NB4 (cell line): ENCODE results near the gene TFPI.
A peak's percentile ranks its signal among the peaks of the same experiment; 100 is the strongest.

ENCODE experiments used
- DNase-seq: peaks from one replicate; pipeline ENCODE4 v3.0.0; 2010; ENCODE audit warnings: low read depth
- H3K4me3 ChIP-seq: one replicate; pipeline ENCODE4 v1.5.1; 2011; ENCODE audit warnings: mild to moderate bottlenecking, low read depth, low read length, moderate library complexity
- MYC ChIP-seq: IDR thresholded peaks from 2 replicates; pipeline ENCODE4 v1.6.1; 2011; ENCODE audit warnings: low read depth, low read length
- POLR2A ChIP-seq: IDR thresholded peaks from 2 replicates; pipeline ENCODE4 v1.6.1; 2011; ENCODE audit warnings: mild to moderate bottlenecking; ENCODE audit not compliant: insufficient read length; ENCODE audit errors: extremely low read depth
- TF ChIP-seq, protein P1 (sequence below): IDR thresholded peaks from 2 replicates; pipeline ENCODE4 v1.6.1; 2011; ENCODE audit warnings: low read depth, low read length
- TF ChIP-seq, protein P2 (sequence below): IDR thresholded peaks from one replicate; pipeline ENCODE4 v1.5.1; 2012; ENCODE audit warnings: low read depth, low read length

Gene TFPI

DNA sequence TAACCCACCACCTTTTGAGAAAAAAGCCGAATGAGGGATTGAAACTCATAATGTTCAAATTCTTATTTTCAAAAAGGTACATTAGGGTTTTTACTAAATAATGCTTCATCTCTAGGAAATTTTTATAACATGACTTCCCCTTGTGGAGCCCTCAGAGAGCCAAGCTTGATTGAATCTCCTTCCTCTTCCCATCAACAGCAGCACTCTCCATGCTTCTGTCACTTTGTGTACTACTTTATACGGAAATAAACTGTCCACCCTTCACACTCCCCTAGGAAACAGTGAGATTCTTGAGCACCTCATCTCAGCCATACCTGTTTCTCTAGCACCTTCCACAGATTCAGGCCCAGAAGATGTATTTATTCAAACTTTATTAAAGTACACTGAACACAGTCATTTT, 51.8 kb downstream of the TFPI start:
- TF ChIP-seq, protein P1, sequence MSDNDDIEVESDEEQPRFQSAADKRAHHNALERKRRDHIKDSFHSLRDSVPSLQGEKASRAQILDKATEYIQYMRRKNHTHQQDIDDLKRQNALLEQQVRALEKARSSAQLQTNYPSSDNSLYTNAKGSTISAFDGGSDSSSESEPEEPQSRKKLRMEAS, result no peak
- TF ChIP-seq, protein P2, sequence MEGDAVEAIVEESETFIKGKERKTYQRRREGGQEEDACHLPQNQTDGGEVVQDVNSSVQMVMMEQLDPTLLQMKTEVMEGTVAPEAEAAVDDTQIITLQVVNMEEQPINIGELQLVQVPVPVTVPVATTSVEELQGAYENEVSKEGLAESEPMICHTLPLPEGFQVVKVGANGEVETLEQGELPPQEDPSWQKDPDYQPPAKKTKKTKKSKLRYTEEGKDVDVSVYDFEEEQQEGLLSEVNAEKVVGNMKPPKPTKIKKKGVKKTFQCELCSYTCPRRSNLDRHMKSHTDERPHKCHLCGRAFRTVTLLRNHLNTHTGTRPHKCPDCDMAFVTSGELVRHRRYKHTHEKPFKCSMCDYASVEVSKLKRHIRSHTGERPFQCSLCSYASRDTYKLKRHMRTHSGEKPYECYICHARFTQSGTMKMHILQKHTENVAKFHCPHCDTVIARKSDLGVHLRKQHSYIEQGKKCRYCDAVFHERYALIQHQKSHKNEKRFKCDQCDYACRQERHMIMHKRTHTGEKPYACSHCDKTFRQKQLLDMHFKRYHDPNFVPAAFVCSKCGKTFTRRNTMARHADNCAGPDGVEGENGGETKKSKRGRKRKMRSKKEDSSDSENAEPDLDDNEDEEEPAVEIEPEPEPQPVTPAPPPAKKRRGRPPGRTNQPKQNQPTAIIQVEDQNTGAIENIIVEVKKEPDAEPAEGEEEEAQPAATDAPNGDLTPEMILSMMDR, result no peak
- no peak for TF ChIP-seq MYC
- TF ChIP-seq POLR2A, result no peak
- no peak overlapping the region for H3K4me3 ChIP-seq
- no peak for DNase-seq

DNA sequence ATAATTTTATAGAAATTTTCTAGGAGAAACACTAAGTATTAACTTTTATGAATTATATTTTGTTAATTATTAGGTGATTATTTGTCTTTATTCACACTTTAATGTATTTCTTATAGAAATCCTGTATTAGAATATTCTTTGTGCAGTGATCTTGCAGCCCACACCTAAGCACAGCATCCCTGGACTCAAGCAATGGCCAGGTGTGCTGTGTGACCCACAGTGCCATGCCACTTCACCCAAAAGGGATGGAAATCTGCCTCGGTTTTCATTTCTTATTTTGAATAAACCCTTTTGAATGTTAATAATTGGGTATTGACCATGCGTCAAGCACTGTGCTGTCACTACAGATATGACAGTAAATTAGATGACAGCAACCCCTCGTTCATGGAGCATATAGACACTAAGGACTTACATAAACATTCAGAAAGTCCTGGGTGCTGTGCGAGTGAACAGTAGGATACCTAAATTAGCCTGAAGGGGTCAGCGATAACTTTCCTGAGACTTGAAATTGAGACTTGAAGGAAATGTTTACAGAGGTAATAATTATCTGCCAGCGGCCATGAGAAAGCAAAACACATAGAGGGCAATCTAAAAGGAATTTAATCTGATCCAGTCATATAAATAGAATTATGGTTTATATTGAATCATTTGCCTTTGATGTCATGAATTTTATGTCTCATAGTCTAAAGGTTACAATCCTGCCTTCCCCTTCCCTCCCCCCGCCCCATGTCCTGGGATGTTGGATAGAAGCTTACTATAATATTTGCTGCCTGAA, 53.5 kb downstream of the TFPI start:
- H3K4me3 ChIP-seq, result no peak overlapping the region
- TF ChIP-seq POLR2A (no peak), MYC (no peak)
- TF ChIP-seq, protein P2, result peak; percentile 13
- TF ChIP-seq, protein P1, result no peak
- DNase-seq, result peak; percentile 45

DNA sequence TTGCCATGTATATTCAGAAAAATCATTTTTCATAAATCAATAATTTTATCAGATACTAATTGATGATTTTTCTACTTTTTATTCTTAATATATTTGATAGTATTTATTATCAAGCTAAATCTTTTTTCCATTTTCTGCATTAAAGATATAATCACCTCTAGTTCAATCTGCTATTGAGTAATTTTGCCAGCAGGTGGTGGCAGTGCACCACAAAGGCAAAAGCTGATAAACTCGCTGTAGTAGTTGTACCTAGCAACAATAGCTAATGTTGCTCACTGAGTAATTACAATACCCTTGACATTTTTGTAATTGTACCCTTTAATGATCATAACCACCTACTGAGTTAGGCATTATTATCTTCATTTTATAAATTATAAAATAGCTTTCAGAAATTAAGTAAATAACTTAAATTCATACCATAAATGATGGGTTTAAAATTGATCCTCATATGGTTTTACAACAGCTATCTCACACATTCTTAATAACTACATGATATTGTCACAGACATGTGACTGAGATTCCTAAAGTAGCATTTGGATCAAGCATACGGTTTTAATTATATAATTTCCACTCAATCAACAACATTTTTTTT, 54.2 kb downstream of the TFPI start:
- H3K4me3 ChIP-seq, result no peak overlapping the region
- TF ChIP-seq, protein P2, result peak; percentile 60
- no peak for TF ChIP-seq MYC
- peak; percentile 54 for DNase-seq

DNA sequence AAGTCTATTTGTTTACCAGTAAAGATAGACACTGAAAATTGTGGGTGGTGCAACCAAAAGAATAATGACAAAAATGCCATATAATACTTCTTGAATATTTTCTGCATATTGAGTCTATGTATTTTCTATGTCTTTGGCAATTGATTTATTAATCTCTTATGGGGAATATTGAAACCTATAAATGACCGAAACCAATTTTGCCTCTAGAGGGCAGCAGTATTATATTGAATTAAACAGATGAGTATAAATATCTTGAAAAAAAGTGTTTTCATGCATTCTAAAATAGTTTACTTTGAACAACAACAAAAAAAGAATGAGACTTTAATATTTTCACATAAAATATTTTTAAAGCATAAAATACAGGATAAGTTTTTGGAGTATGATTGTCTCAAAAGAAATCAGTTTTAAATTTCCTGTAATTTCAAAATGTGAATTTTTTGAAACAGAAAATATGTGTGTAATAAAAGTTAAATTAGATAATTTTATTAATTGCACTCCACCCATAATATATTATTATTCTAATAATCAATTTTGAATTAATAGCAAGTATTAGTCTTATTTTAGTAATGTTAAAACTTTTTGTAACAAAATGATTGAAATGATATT, 56.3 kb downstream of the TFPI start:
- TF ChIP-seq POLR2A, result no peak
- TF ChIP-seq, protein P2, result peak; percentile 24
- DNase-seq, result peak; percentile 17
- H3K4me3 ChIP-seq, result no peak overlapping the region

DNA sequence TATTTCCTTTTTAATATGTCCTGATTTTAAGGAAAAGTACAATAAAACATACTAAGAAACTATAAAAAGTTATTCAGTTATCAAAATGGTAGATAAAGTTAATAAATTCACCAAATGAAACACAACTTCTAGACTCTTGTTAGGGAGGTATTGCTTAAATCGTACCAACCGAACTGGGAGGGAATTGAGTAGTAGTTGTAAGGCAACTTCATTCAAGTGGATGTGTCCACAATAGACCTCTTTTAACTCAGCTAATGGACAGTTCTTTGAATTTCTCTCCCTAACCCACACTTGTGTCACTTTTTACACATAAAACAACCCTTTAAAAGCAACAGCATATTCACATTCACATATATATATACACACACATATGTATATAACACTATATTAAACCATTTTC, 57.1 kb downstream of the TFPI start:
- TF ChIP-seq, protein P1, result no peak
- TF ChIP-seq POLR2A (no peak), MYC (no peak)
- TF ChIP-seq, protein P2, result no peak
- no peak overlapping the region for H3K4me3 ChIP-seq

DNA sequence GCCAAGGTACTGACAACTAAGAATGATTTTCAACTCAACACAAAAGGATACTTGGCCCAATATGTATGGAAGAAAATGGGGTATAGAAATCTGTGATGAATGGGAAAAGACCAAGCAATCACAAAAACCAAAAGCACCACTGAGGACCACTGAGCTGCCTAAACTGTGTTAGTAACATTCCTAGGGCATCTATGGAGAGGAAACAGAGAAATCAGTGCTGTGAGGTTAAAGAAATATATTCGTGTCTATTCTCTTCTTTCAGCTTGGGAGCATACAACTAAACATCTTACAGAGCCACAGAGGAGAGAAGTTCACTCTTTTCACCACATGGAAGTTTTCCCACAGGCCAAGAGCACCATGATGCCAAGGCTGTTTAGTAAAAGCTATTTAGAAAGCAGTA, 58.9 kb downstream of the TFPI start:
- TF ChIP-seq POLR2A, result no peak
- TF ChIP-seq, protein P2, result no peak
- TF ChIP-seq, protein P1, result no peak
- no peak overlapping the region for H3K4me3 ChIP-seq
- DNase-seq, result no peak

More for the DNA sequence above, 57.1 kb downstream of the TFPI start:
- no peak for DNase-seq
